ENCODE results near the gene CALHM4. TPM values are rescaled to one million over a fixed set of nuclear protein-coding genes. Genes with fewer than 3 reads are reported as not detected.

CALHM4 gene
- total RNA-seq, 4 donors from 2014 or later, result not detected

GRCh38 chr6:116575227-116575626, 21.7 kb downstream of the CALHM4 start:
- TF ChIP-seq CTCF (IDR thresholded peaks at IDR 0.05; ENCODE audit: low read depth), result no peak

DNA sequence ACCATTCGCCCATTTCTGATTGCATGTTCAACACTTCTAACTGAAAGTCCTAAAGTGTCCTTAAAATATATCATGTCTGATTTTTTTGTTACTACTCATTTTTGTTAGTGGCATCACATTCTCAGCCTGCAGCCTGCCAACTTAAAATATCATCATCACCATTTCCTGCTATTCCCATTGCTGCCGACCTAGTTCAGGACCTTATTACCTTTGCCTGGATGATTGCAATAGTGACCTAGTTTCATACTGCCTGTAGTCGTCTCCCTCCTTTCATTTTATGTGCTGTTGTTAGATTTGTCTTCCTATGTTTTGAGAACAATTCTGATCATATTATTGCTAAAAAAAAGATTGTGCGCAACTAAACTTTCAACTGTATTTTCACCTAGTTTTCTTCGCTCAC, 23.9 kb downstream of the CALHM4 start:
- TF ChIP-seq CTCF (IDR thresholded peaks at IDR 0.05; ENCODE audit: low read depth), result no peak

GRCh38 chr6:116578335-116578734, 24.8 kb downstream of the CALHM4 start:
- TF ChIP-seq CTCF (IDR thresholded peaks at IDR 0.05; ENCODE audit: low read depth), result no peak

DNA sequence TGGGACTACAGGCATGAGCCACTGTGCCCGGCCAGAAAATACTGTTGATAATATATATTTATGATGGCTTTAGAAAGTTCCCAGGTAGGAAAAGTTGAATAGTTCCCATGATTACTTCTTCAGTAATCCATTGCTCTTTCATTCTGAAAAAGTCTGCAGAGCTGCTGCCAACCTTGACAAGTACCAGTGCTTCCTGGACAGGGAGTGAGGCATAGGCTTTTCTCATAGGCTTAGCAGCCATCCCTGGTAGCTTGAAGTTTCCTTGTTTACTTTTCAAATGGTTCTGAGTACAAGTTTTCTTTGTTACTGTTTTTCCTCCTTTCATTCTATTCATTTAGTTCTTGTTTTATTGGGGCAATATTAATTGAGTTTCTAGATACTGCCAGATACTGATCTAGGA, 25.6 kb downstream of the CALHM4 start:
- no peak for TF ChIP-seq CTCF (IDR thresholded peaks at IDR 0.05; ENCODE audit: low read depth)

GRCh38 chr6:116580198-116580597, 26.6 kb downstream of the CALHM4 start:
- no peak for TF ChIP-seq CTCF (IDR thresholded peaks at IDR 0.05; ENCODE audit: low read depth)

DNA sequence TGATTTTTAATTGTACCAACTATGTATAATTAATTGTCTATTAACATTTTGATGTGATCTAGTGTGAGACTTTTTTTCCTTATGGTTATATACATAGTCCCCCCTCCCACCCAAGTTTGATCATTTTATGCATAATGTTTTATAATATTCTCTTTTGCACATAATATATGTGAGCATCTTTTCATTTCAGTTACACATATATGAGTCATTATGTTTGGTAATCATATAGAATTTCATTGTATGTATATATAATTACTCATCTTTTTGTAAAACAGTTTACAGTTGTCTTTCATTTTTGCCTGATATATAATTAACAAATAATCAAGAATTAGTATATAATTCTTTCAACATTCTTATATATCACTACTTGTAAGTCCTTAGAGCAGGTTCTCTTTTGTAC, 32.7 kb downstream of the CALHM4 start:
- TF ChIP-seq CTCF (IDR thresholded peaks at IDR 0.05; ENCODE audit: low read depth), result no peak

GRCh38 chr6:116586738-116587137, 33.2 kb downstream of the CALHM4 start:
- no peak for TF ChIP-seq CTCF (IDR thresholded peaks at IDR 0.05; ENCODE audit: low read depth)

All from subcutaneous adipose tissue (tissue), 4 donors.